Trophoblast cell (in vitro differentiated cells and primary cell): Measurements from ENCODE around the gene KRTAP20-4.

Experiments used
- DNase-seq, 2 donors: peaks; one replicate each; pipeline ENCODE4 v3.0.0-alpha.2; 2016
- H2AFZ ChIP-seq: 2 replicates; pipeline ENCODE4 v1.6.1; 2013; ENCODE audit warnings: low read length, moderate library complexity, mild to moderate bottlenecking; ENCODE audit not compliant: insufficient read depth, poor library complexity
- H2AK5ac ChIP-seq: 2 replicates; pipeline ENCODE4 v1.6.1; 2013; ENCODE audit warnings: mild to moderate bottlenecking, low read length
- H2BK120ac ChIP-seq: 2 replicates; pipeline ENCODE4 v1.6.1; 2013; ENCODE audit warnings: low read length, mild to moderate bottlenecking, moderate library complexity; ENCODE audit not compliant: insufficient read depth, poor library complexity
- H2BK12ac ChIP-seq: 2 replicates; pipeline ENCODE4 v1.6.1; 2013; ENCODE audit warnings: mild to moderate bottlenecking, low read length, moderate library complexity
- H2BK5ac ChIP-seq: 2 replicates; pipeline ENCODE4 v1.6.1; 2013; ENCODE audit warnings: low read length, low read depth, moderate library complexity, mild to moderate bottlenecking; ENCODE audit not compliant: poor library complexity
- H3K14ac ChIP-seq: 2 replicates; pipeline ENCODE4 v1.6.1; 2013; ENCODE audit warnings: mild to moderate bottlenecking, low read length
- H3K18ac ChIP-seq: 2 replicates; pipeline ENCODE4 v1.6.1; 2013; ENCODE audit warnings: mild to moderate bottlenecking, low read length
- H3K23ac ChIP-seq: 2 replicates; pipeline ENCODE4 v1.6.1; 2013; ENCODE audit warnings: low read length
- H3K27ac ChIP-seq: 2 replicates; pipeline ENCODE4 v1.5.1; 2013; ENCODE audit warnings: low read depth, mild to moderate bottlenecking, inconsistent platforms, low read length, moderate library complexity
- H3K27me3 ChIP-seq: 2 replicates; pipeline ENCODE4 v1.6.1; 2013; ENCODE audit warnings: inconsistent platforms, mild to moderate bottlenecking, low read length, moderate library complexity; ENCODE audit not compliant: insufficient read depth
- H3K36me3 ChIP-seq, 2 experiments: 1 replicate in 1 of 2; 2 replicates in 1 of 2; pipeline ENCODE4 v1.6.1; 2013; ENCODE audit warnings: low read length in 2 of 2, mild to moderate bottlenecking in 2 of 2, moderate library complexity in 1 of 2; ENCODE audit not compliant: insufficient read depth in 2 of 2, control insufficient read depth in 1 of 2
- H3K4ac ChIP-seq: 2 replicates; pipeline ENCODE4 v1.6.1; 2013; ENCODE audit warnings: low read depth, mild to moderate bottlenecking, low read length, moderate library complexity
- H3K4me1 ChIP-seq, 2 experiments: 1 replicate in 1 of 2; 2 replicates in 1 of 2; pipeline ENCODE4 v1.6.1; 2013; ENCODE audit warnings: low read length in 2 of 2, mild to moderate bottlenecking in 2 of 2, moderate library complexity in 1 of 2; ENCODE audit not compliant: insufficient read depth in 2 of 2, control insufficient read depth in 1 of 2
- H3K4me2 ChIP-seq: 2 replicates; pipeline ENCODE4 v1.6.1; 2013; ENCODE audit warnings: inconsistent platforms, mild to moderate bottlenecking, low read length, moderate library complexity
- H3K4me3 ChIP-seq: 2 replicates; pipeline ENCODE4 v1.5.1; 2013; ENCODE audit warnings: mild to moderate bottlenecking, low read depth, low read length, inconsistent platforms
- H3K79me1 ChIP-seq: one replicate; pipeline ENCODE4 v1.6.1; 2013; ENCODE audit warnings: low read length
- H3K79me2 ChIP-seq: 2 replicates; pipeline ENCODE4 v1.6.1; 2013; ENCODE audit warnings: low read length, mild to moderate bottlenecking; ENCODE audit not compliant: control insufficient read depth, insufficient read depth, poor library complexity
- H3K9ac ChIP-seq: 2 replicates; pipeline ENCODE4 v1.6.1; 2013; ENCODE audit warnings: mild to moderate bottlenecking, low read length
- H3K9me3 ChIP-seq: 2 replicates; pipeline ENCODE4 v1.6.1; 2013; ENCODE audit warnings: low read depth, mild to moderate bottlenecking, control low read depth, inconsistent platforms, low read length; ENCODE audit not compliant: insufficient read depth
- H4K12ac ChIP-seq: 2 replicates; pipeline ENCODE4 v1.6.1; 2013; ENCODE audit warnings: low read depth, mild to moderate bottlenecking, low read length, moderate library complexity
- H4K8ac ChIP-seq: 2 replicates; pipeline ENCODE4 v1.6.1; 2013; ENCODE audit warnings: low read depth, mild to moderate bottlenecking, low read length, moderate library complexity
- H4K91ac ChIP-seq: one replicate; pipeline ENCODE4 v1.6.1; 2013; ENCODE audit warnings: low read depth, mild to moderate bottlenecking, low read length, moderate library complexity
- WGBS: extraction: QIAGEN DNeasy Blood & Tissue Kit; methylation state at CpG from one replicate; pipeline ENCODE4 v1.1.7; 2013; ENCODE audit warnings: missing lambda C conversion rate; ENCODE audit not compliant: insufficient read length, insufficient coverage; ENCODE audit errors: extremely low coverage; 5-methylcytosine and 5-hydroxymethylcytosine counted together

Gene KRTAP20-4

GRCh38 chr21:30625449-30626165, 5.2 kb downstream of the KRTAP20-4 start:
- H2AFZ ChIP-seq, result no peak overlapping the region
- no peaks in the 10 kb centered on the region for H3K4me1 ChIP-seq
- H3K27ac ChIP-seq, result no peak overlapping the region
- no CpG with 5 or more reads among the region's 4 CpGs for WGBS
- no peak overlapping the region for H2BK12ac ChIP-seq
- no peak overlapping the region for H4K12ac ChIP-seq
- no peak overlapping the region for H2AK5ac ChIP-seq
- H3K4ac ChIP-seq, result no peak overlapping the region
- H3K9me3 ChIP-seq, result peaks cover 1% of the 10 kb centered on the region
- H3K79me1 ChIP-seq, result no peaks in the 10 kb centered on the region
- no peaks in the 10 kb centered on the region for H3K36me3 ChIP-seq
- H3K23ac ChIP-seq, result no peak overlapping the region
- H3K4me2 ChIP-seq, result no peak overlapping the region
- no peak overlapping the region for H3K18ac ChIP-seq
- no peak overlapping the region for H2BK5ac ChIP-seq
- no peaks in the 10 kb centered on the region for H3K79me2 ChIP-seq
- no peak overlapping the region for H4K8ac ChIP-seq
- no peak overlapping the region for H3K4me3 ChIP-seq
- no peak overlapping the region for H2BK120ac ChIP-seq
- no peaks in the 10 kb centered on the region for H3K27me3 ChIP-seq
- no peak overlapping the region for H3K14ac ChIP-seq
- H4K91ac ChIP-seq, result no peak overlapping the region
- no peak overlapping the region for H3K9ac ChIP-seq
- no peak for DNase-seq

- no peak overlapping the region for H4K12ac ChIP-seq
- H3K79me1 ChIP-seq, result no peaks in the 10 kb centered on the region
- H2BK5ac ChIP-seq, result no peak overlapping the region
- no peak overlapping the region for H2BK12ac ChIP-seq
- H3K4me1 ChIP-seq, result no peaks in the 10 kb centered on the region
- peaks cover 1% of the 10 kb centered on the region for H3K9me3 ChIP-seq
- H3K79me2 ChIP-seq, result no peaks in the 10 kb centered on the region
- no peak overlapping the region for H3K27ac ChIP-seq
- H4K8ac ChIP-seq, result no peak overlapping the region
- no peak overlapping the region for H2AK5ac ChIP-seq
- no peak overlapping the region for H3K14ac ChIP-seq
- no peak overlapping the region for H3K23ac ChIP-seq
- H3K4me3 ChIP-seq, result no peak overlapping the region
- no peak overlapping the region for H2AFZ ChIP-seq
- H3K4ac ChIP-seq, result no peak overlapping the region
- H3K27me3 ChIP-seq, result no peaks in the 10 kb centered on the region
- no peak overlapping the region for H2BK120ac ChIP-seq
- DNase-seq, result no peak
- H3K4me2 ChIP-seq, result no peak overlapping the region
- H3K18ac ChIP-seq, result no peak overlapping the region
- no peak overlapping the region for H3K9ac ChIP-seq
- WGBS, result no CpG with 5 or more reads among the region's 4 CpGs
- no peak overlapping the region for H4K91ac ChIP-seq
- H3K36me3 ChIP-seq, result no peaks in the 10 kb centered on the region
These were observed 7.7 kb downstream of the KRTAP20-4 start for GRCh38 chr21:30628109-30628508.

GRCh38 chr21:30629200-30629599, 8.8 kb downstream of the KRTAP20-4 start:
- H3K23ac ChIP-seq, result no peak overlapping the region
- no peak overlapping the region for H4K91ac ChIP-seq
- H3K18ac ChIP-seq, result no peak overlapping the region
- no peak overlapping the region for H3K9ac ChIP-seq
- no peak overlapping the region for H4K12ac ChIP-seq
- H2BK120ac ChIP-seq, result no peak overlapping the region
- WGBS, result no CpG with 5 or more reads among the region's 1 CpG
- H2BK5ac ChIP-seq, result no peak overlapping the region
- no peak overlapping the region for H4K8ac ChIP-seq
- H3K79me1 ChIP-seq, result no peaks in the 10 kb centered on the region
- H3K4me1 ChIP-seq, result no peaks in the 10 kb centered on the region
- H3K4me3 ChIP-seq, result no peak overlapping the region
- H2AFZ ChIP-seq, result no peak overlapping the region
- no peak for DNase-seq
- H3K27me3 ChIP-seq, result no peaks in the 10 kb centered on the region
- no peak overlapping the region for H3K14ac ChIP-seq
- H2BK12ac ChIP-seq, result no peak overlapping the region
- H3K9me3 ChIP-seq, result no peaks in the 10 kb centered on the region
- no peak overlapping the region for H3K4ac ChIP-seq
- H2AK5ac ChIP-seq, result no peak overlapping the region
- H3K27ac ChIP-seq, result no peak overlapping the region
- no peaks in the 10 kb centered on the region for H3K36me3 ChIP-seq
- no peak overlapping the region for H3K4me2 ChIP-seq
- no peaks in the 10 kb centered on the region for H3K79me2 ChIP-seq

GRCh38 chr21:30634906-30635305, 14.5 kb downstream of the KRTAP20-4 start, which contains the start of gene KRTAP20-2:
KRTAP20-2 (plus strand) TSS chr21:30635206; CDS start chr21:30635264, 58 bp downstream.
- no peak within 1 kb of the TSS for H3K9ac ChIP-seq
- no peak within 1 kb of the TSS for H2AFZ ChIP-seq
- no peak within 1 kb of the TSS for H3K4me3 ChIP-seq
- H3K4ac ChIP-seq, result no peak within 1 kb of the TSS
- no peak within 1 kb of the TSS for H2BK5ac ChIP-seq
- H3K23ac ChIP-seq, result no peak within 1 kb of the TSS
- no peaks in the 10 kb centered on the region for H3K36me3 ChIP-seq
- no peak within 1 kb of the TSS for H2AK5ac ChIP-seq
- H3K4me1 ChIP-seq, result no peaks in the 10 kb centered on the region
- no peak within 1 kb of the TSS for H4K91ac ChIP-seq
- no CpG with 5 or more reads among the region's 1 CpG for WGBS
- no peak within 1 kb of the TSS for H2BK12ac ChIP-seq
- DNase-seq, result no peak
- H3K4me2 ChIP-seq, result no peak within 1 kb of the TSS
- no peaks in the 10 kb centered on the region for H3K27me3 ChIP-seq
- no peaks in the 10 kb centered on the region for H3K9me3 ChIP-seq
- H3K79me1 ChIP-seq, result no peaks in the 10 kb centered on the region
- H3K27ac ChIP-seq, result no peak within 1 kb of the TSS
- no peaks in the 10 kb centered on the region for H3K79me2 ChIP-seq
- no peak within 1 kb of the TSS for H3K18ac ChIP-seq
- H4K12ac ChIP-seq, result no peak within 1 kb of the TSS
- no peak within 1 kb of the TSS for H3K14ac ChIP-seq
- H4K8ac ChIP-seq, result no peak within 1 kb of the TSS
- H2BK120ac ChIP-seq, result no peak within 1 kb of the TSS
